HCT116 (cell line): ENCODE measurements around the gene KLHDC7B. TPM values are rescaled to one million over a fixed set of nuclear protein-coding genes. Genes with fewer than 3 reads are reported as not detected.

Source experiments
- ATAC-seq: fragments of 200-7000 bp; cut with Tn5 transposase; 2 replicates; pipeline ENCODE4 v1.9.1; 2020; ENCODE audit warnings: mild to moderate bottlenecking, moderate library complexity
- BruUV-seq: library from RNA; stranded (reverse); fragments of 400-500 nt; replicated peaks from 2 replicates; lab custom pipeline; 2021; lab: Mats Ljungman, UMichigan
- CTCF ChIA-PET: fragments of 300-600 bp; sonication (Branson Sonifier 250); formaldehyde crosslinking; loops from one replicate; lab custom pipeline; 2021; ENCODE audit warnings: antibody characterized with exemption; lab: Charles Lee
- POLR2A ChIA-PET: fragments of 300-600, 350-600 bp; sonication (Branson Sonifier 250); formaldehyde crosslinking; loops from one replicate; lab custom pipeline; 2021; ENCODE audit warnings: antibody characterized with exemption; lab: Charles Lee
- RAD21 ChIA-PET, 2 experiments: fragments of 300-600 bp; sonication (Branson Sonifier 250); formaldehyde crosslinking; loops; one replicate each; lab custom pipeline; 2023; ENCODE audit warnings: low total read pairs in 2 of 2; ENCODE audit not compliant: uncharacterized antibody in 2 of 2, unreplicated experiment in 2 of 2, low non-redundant PET in 1 of 2; lab: Charles Lee
- DNase-seq: peaks from one replicate; pipeline ENCODE4 v3.0.0-alpha.2; 2010; ENCODE audit warnings: low read depth, low spot score
- H2AFZ ChIP-seq: fragments of 200-600 bp; shearing (Covaris generic), sonication (generic); 2 replicates; pipeline ENCODE4 v1.6.1; 2017; ENCODE audit warnings: low read depth, mixed run types, mixed read lengths, antibody characterized with exemption, low read length; ENCODE audit not compliant: poor library complexity, severe bottlenecking
- H3K27ac ChIP-seq: 2 replicates; pipeline ENCODE4 v1.5.1; 2012; ENCODE audit warnings: low read depth, low read length
- H3K27me3 ChIP-seq: fragments of 200-600 bp; sonication (generic); 2 replicates; pipeline ENCODE4 v1.6.1; 2016; ENCODE audit warnings: mixed run types, low read length, mixed read lengths; ENCODE audit not compliant: insufficient read depth
- H3K36me3 ChIP-seq, 2 experiments: fragments of 200-500 bp in 1 of 2; fragments of 200-600 bp in 1 of 2; sonication (Bioruptor generic) in 1 of 2; sonication (generic) in 1 of 2; 2 replicates each; pipeline versions ENCODE4 v1.5.1 to v1.6.1; 2014 to 2016; ENCODE audit warnings: low read length in 2 of 2, inconsistent platforms in 1 of 2, mixed read lengths in 1 of 2, mixed run types in 1 of 2; ENCODE audit not compliant: insufficient read depth in 2 of 2, control insufficient read depth in 1 of 2
- H3K4me1 ChIP-seq, 2 experiments: fragments of 200-600 bp in 1 of 2; sonication (generic) in 1 of 2; 2 replicates each; pipeline versions ENCODE4 v1.5.1 to v1.6.1; 2012 to 2017; ENCODE audit warnings: low read length in 2 of 2, inconsistent platforms in 1 of 2, mild to moderate bottlenecking in 1 of 2, mixed read lengths in 1 of 2, mixed run types in 1 of 2, moderate library complexity in 1 of 2; ENCODE audit not compliant: insufficient read depth in 2 of 2, control insufficient read depth in 1 of 2
- H3K4me2 ChIP-seq: fragments of 200-600 bp; sonication (generic); 2 replicates; pipeline ENCODE4 v1.6.1; 2017; ENCODE audit warnings: mixed run types, low read length, mixed read lengths
- H3K4me3 ChIP-seq, 2 experiments: fragments of 200-600 bp in 1 of 2; sonication (generic) in 1 of 2; replicated peaks in 1 of 2; 2 replicates each; pipeline ENCODE4 v1.5.1; 2011 to 2016; ENCODE audit warnings: low read length in 2 of 2, control low read depth in 1 of 2, low read depth in 1 of 2, mild to moderate bottlenecking in 1 of 2, mixed read lengths in 1 of 2, mixed run types in 1 of 2
- H3K79me2 ChIP-seq: fragments of 200-600 bp; sonication (generic); 2 replicates; pipeline ENCODE4 v1.6.1; 2017; ENCODE audit warnings: mild to moderate bottlenecking, mixed run types, low read length, moderate library complexity, mixed read lengths; ENCODE audit not compliant: insufficient read depth
- H3K9ac ChIP-seq: fragments of 200-600 bp; sonication (generic); 2 replicates; pipeline ENCODE4 v1.6.1; 2016; ENCODE audit warnings: low read length, mixed read lengths
- H3K9me2 ChIP-seq: fragments of 200-600 bp; sonication (generic), shearing (Covaris generic); 2 replicates; pipeline ENCODE4 v1.6.1; 2017; ENCODE audit warnings: mixed run types, mild to moderate bottlenecking, moderate library complexity; ENCODE audit not compliant: insufficient read depth
- H3K9me3 ChIP-seq, 2 experiments: fragments of 200-500 bp in 1 of 2; fragments of 200-600 bp in 1 of 2; sonication (Bioruptor generic) in 1 of 2; sonication (generic) in 1 of 2; 2 replicates each; pipeline ENCODE4 v1.6.1; 2014 to 2017; ENCODE audit warnings: low read length in 2 of 2, mixed read lengths in 2 of 2, inconsistent platforms in 1 of 2, low read depth in 1 of 2, mild to moderate bottlenecking in 1 of 2, mixed run types in 1 of 2, moderate library complexity in 1 of 2; ENCODE audit not compliant: control insufficient read depth in 1 of 2, insufficient read depth in 1 of 2
- H4K20me1 ChIP-seq: fragments of 200-600 bp; sonication (generic), shearing (Covaris generic); 2 replicates; pipeline ENCODE4 v1.6.1; 2017; ENCODE audit warnings: mixed run types, mild to moderate bottlenecking, moderate library complexity; ENCODE audit not compliant: insufficient read depth
- EGR1 ChIP-seq: IDR thresholded peaks from 2 replicates; pipeline ENCODE4 v1.6.1; 2012; ENCODE audit warnings: low read depth
- JUND ChIP-seq: IDR thresholded peaks from 2 replicates; pipeline ENCODE4 v1.6.1; 2012
- SRF ChIP-seq: IDR thresholded peaks from 2 replicates; pipeline ENCODE4 v1.6.1; 2012; ENCODE audit warnings: low read depth
- ZFX ChIP-seq: fragments of 450-650 bp; IDR thresholded peaks from 2 replicates; pipeline ENCODE4 v1.6.1; 2017
- ZNF274 ChIP-seq: fragments of 200-500 bp; sonication (Bioruptor generic); IDR thresholded peaks from 2 replicates; pipeline ENCODE4 v1.6.1; 2014; ENCODE audit warnings: mild to moderate bottlenecking, low read depth, low read length, inconsistent platforms
- intact Hi-C: fragments of 100-400 bp; cut with micrococcal nuclease; formaldehyde crosslinking; loops from 2 replicates; pipeline ENCODE4 v1.10.0; 2022
- total RNA-seq: library from RNA; stranded (reverse); gene quantifications from one replicate; pipeline ENCODE4 v1.2.1, GENCODE V29; 2021; ENCODE audit not compliant: unreplicated experiment
- TF ChIP-seq, protein P1 (sequence below): IDR thresholded peaks from 2 replicates; pipeline ENCODE4 v1.6.1; 2012; ENCODE audit warnings: low read depth

Gene KLHDC7B
- total RNA-seq, 1 experiment from 2014 or later: 0.69 TPM

DNA sequence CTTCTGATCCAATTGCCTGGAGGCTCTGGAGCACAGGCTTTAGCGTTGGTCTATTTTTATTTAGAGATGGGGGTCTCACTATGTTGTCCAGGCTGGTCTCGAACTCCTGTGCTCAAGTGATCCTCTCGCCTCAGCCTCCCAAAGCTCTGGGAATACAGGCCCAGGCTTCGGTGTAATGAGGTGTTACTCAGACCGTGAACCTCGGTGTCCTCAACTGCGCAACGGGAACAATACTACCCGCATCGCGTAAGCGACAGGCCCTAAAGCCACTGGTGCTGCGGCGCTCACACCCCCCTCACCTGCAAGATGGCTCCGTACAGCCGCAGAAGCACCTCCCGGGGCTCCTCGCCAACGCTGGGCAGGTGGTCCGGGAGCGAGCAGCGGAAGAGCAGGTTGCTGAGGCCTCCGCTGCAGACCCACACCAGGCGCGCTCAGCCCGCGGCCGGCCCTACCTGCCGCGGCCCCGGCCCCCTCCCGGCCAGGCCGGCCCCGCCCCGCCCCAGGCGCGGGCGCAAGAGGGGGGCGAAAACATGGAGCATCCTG lies 36.3 kb downstream of the KLHDC7B start:
- no peaks in the 10 kb centered on the region for H4K20me1 ChIP-seq
- no peaks in the 10 kb centered on the region for H3K9me2 ChIP-seq
- H3K9ac ChIP-seq: peak overlapping the region; percentile 90
- POLR2A ChIA-PET: interaction anchor here (1.3 to 2.1 kb wide), 2 partner anchors 19 to 56 kb away, joined by 8 read pairs; partner anchors contain the start of genes SCO2 and SYCE3
- H3K4me2 ChIP-seq: peak overlapping the region; percentile 97
- H3K27ac ChIP-seq: peak overlapping the region; percentile 99
- intact Hi-C loops: loop anchor here (2.0 kb wide), 1 partner anchor 31 kb away; no protein-coding TSS in a partner anchor
- no peaks in the 10 kb centered on the region for H3K9me3 ChIP-seq
- ATAC-seq (peak; percentile 6), DNase-seq (no peak)
- H3K36me3 ChIP-seq: no peaks in the 10 kb centered on the region; a peak in 1 of 4 replicates
- peaks cover 17% of the 10 kb centered on the region; the same call in 1 of the 2 replicates for H3K79me2 ChIP-seq
- TF ChIP-seq, protein P1, sequence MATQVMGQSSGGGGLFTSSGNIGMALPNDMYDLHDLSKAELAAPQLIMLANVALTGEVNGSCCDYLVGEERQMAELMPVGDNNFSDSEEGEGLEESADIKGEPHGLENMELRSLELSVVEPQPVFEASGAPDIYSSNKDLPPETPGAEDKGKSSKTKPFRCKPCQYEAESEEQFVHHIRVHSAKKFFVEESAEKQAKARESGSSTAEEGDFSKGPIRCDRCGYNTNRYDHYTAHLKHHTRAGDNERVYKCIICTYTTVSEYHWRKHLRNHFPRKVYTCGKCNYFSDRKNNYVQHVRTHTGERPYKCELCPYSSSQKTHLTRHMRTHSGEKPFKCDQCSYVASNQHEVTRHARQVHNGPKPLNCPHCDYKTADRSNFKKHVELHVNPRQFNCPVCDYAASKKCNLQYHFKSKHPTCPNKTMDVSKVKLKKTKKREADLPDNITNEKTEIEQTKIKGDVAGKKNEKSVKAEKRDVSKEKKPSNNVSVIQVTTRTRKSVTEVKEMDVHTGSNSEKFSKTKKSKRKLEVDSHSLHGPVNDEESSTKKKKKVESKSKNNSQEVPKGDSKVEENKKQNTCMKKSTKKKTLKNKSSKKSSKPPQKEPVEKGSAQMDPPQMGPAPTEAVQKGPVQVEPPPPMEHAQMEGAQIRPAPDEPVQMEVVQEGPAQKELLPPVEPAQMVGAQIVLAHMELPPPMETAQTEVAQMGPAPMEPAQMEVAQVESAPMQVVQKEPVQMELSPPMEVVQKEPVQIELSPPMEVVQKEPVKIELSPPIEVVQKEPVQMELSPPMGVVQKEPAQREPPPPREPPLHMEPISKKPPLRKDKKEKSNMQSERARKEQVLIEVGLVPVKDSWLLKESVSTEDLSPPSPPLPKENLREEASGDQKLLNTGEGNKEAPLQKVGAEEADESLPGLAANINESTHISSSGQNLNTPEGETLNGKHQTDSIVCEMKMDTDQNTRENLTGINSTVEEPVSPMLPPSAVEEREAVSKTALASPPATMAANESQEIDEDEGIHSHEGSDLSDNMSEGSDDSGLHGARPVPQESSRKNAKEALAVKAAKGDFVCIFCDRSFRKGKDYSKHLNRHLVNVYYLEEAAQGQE: no peak
- TF ChIP-seq ZNF274 (no peak), JUND (no peak), ZFX (peak; percentile 80; the same call in 1 of the 2 replicates), SRF (no peak), EGR1 (no peak)
- TF ChIP-seq, all 23 proteins: peak for 1
- Histone ChIP-seq H2AFZ (no peak overlapping the region), H3K4me1 (peaks cover 5 to 28% of the 10 kb centered on the region in 2 experiments), H3K4me3 (peak overlapping the region; percentile 80 to 90), H3K27me3 (no peaks in the 10 kb centered on the region)
- ChIA-PET RAD21 (no interaction called here), CTCF (interaction anchor here (1.4 to 1.6 kb wide), 2 partner anchors 19 to 39 kb away, joined by 3 to 4 read pairs; partner anchors contain the start of gene SYCE3)
- BruUV-seq: no TSS peak
